GM23338 (cell line): ENCODE measurements around the gene C16orf90. TPM values are rescaled to one million over a fixed set of nuclear protein-coding genes. Genes with fewer than 3 reads are reported as not detected.
A peak's percentile ranks its signal among the peaks of the same experiment; 100 is the strongest.

ENCODE experiments used
- ATAC-seq: fragments of 200-7000 bp; cut with Tn5 transposase; 3 replicates; pipeline ENCODE4 v1.9.1; 2020
- DNase-seq: peaks from one replicate; pipeline ENCODE4 v3.0.0-alpha.2; 2015; ENCODE audit warnings: low spot score
- H2AFZ ChIP-seq: fragments of 200-600 bp; sonication (generic); 2 replicates; pipeline ENCODE4 v1.8.0; 2016; ENCODE audit warnings: antibody characterized with exemption, mild to moderate bottlenecking, moderate library complexity
- H3F3A ChIP-seq: fragments of 200-600 bp; sonication (generic); replicated peaks from 2 replicates; pipeline ENCODE4 v1.8.0; 2017; ENCODE audit warnings: antibody characterized with exemption, mixed run types, low read depth
- H3K27ac ChIP-seq: fragments of 200-600 bp; sonication (generic); 2 replicates; pipeline ENCODE4 v1.6.1; 2016; ENCODE audit warnings: low read depth
- H3K27me3 ChIP-seq: fragments of 200-600 bp; sonication (generic); 2 replicates; pipeline ENCODE4 v1.8.0; 2016; ENCODE audit warnings: mild to moderate bottlenecking, mixed run types, moderate library complexity; ENCODE audit not compliant: insufficient read depth
- H3K36me3 ChIP-seq: fragments of 200-600 bp; sonication (generic); 2 replicates; pipeline ENCODE4 v1.8.0; 2016; ENCODE audit warnings: mild to moderate bottlenecking; ENCODE audit not compliant: insufficient read depth
- H3K4me1 ChIP-seq: fragments of 200-600 bp; sonication (generic); 2 replicates; pipeline ENCODE4 v1.8.0; 2016; ENCODE audit warnings: mild to moderate bottlenecking, moderate library complexity; ENCODE audit not compliant: insufficient read depth
- H3K4me2 ChIP-seq: fragments of 200-600 bp; sonication (generic); 2 replicates; pipeline ENCODE4 v1.7.1; 2017; ENCODE audit warnings: mixed run types
- H3K4me3 ChIP-seq: fragments of 200-600 bp; sonication (generic); 2 replicates; pipeline ENCODE4 v1.6.1; 2016; ENCODE audit warnings: mixed run types
- H3K79me2 ChIP-seq: fragments of 200-600 bp; sonication (generic); replicated peaks from 2 replicates; pipeline ENCODE4 v1.8.0; 2017; ENCODE audit warnings: mild to moderate bottlenecking; ENCODE audit not compliant: insufficient read depth
- H3K9me2 ChIP-seq: fragments of 200-600 bp; sonication (generic); 2 replicates; pipeline ENCODE4 v1.8.0; 2017; ENCODE audit not compliant: insufficient read depth
- H4K20me1 ChIP-seq: fragments of 200-600 bp; sonication (generic); replicated peaks from 2 replicates; pipeline ENCODE4 v1.8.0; 2017; ENCODE audit warnings: mild to moderate bottlenecking; ENCODE audit not compliant: insufficient read depth
- H3K27ac Mint-ChIP-seq: 2 replicates; pipeline ENCODE4 v1.8.0; 2020; ENCODE audit warnings: inconsistent platforms, mild to moderate bottlenecking, moderate library complexity, mixed read lengths
- H3K27me3 Mint-ChIP-seq: 3 replicates; pipeline ENCODE4 v1.8.0; 2022; ENCODE audit warnings: low read depth, mild to moderate bottlenecking, moderate library complexity, mixed read lengths, inconsistent platforms; ENCODE audit not compliant: insufficient read depth, poor library complexity
- H3K36me3 Mint-ChIP-seq: 3 replicates; pipeline ENCODE4 v1.8.0; 2021; ENCODE audit warnings: low read depth, mild to moderate bottlenecking, inconsistent platforms, moderate library complexity, mixed read lengths
- H3K4me1 Mint-ChIP-seq: 3 replicates; pipeline ENCODE4 v1.8.0; 2020; ENCODE audit warnings: mild to moderate bottlenecking, inconsistent platforms, mixed read lengths
- H3K4me3 Mint-ChIP-seq: 3 replicates; pipeline ENCODE4 v1.8.0; 2021; ENCODE audit warnings: moderate library complexity, mild to moderate bottlenecking, inconsistent platforms, mixed read lengths
- H3K9me3 Mint-ChIP-seq: 3 replicates; pipeline ENCODE4 v1.8.0; 2020; ENCODE audit warnings: moderate library complexity, mild to moderate bottlenecking, inconsistent platforms, mixed read lengths
- CREB1 ChIP-seq: fragments of 250-450 bp; sonication (Bioruptor Pico); IDR thresholded peaks from 2 replicates; pipeline ENCODE4 v1.5.0; 2020; ENCODE audit warnings: low read depth, mild to moderate bottlenecking, moderate library complexity
- ETS1 ChIP-seq: IDR thresholded peaks from 2 replicates; pipeline ENCODE4 v1.6.1; 2016; ENCODE audit warnings: antibody characterized with exemption
- EZH2 ChIP-seq: fragments of 200-600 bp; sonication (generic); IDR thresholded peaks from one replicate; pipeline ENCODE4 v1.8.0; 2017; ENCODE audit warnings: antibody characterized with exemption, mild to moderate bottlenecking, low read depth; ENCODE audit not compliant: unreplicated experiment
- EZH2phosphoT487 ChIP-seq: fragments of 200-600 bp; sonication (generic); IDR thresholded peaks from one replicate; pipeline ENCODE4 v1.8.1; 2018; ENCODE audit warnings: antibody characterized with exemption; ENCODE audit not compliant: unreplicated experiment
- JUNB ChIP-seq: IDR thresholded peaks from one replicate; pipeline ENCODE4 v1.6.1; 2016; ENCODE audit warnings: antibody characterized with exemption; ENCODE audit not compliant: unreplicated experiment
- NANOG ChIP-seq: IDR thresholded peaks from 2 replicates; pipeline ENCODE4 v1.6.1; 2016; ENCODE audit warnings: antibody characterized with exemption, borderline replicate concordance
- POLR2AphosphoS5 ChIP-seq: IDR thresholded peaks from 2 replicates; pipeline ENCODE4 v1.6.1; 2016; ENCODE audit warnings: antibody characterized with exemption, low read depth
- REST ChIP-seq: IDR thresholded peaks from one replicate; pipeline ENCODE4 v1.6.1; 2018; ENCODE audit warnings: antibody characterized with exemption; ENCODE audit not compliant: unreplicated experiment
- STAT1 ChIP-seq: IDR thresholded peaks from one replicate; pipeline ENCODE4 v1.6.1; 2016; ENCODE audit warnings: antibody characterized with exemption; ENCODE audit not compliant: unreplicated experiment
- ZNF114 ChIP-seq: fragments of 250-450 bp; sonication (Bioruptor Pico); IDR thresholded peaks from 2 replicates; pipeline ENCODE4 v1.5.0; 2020; ENCODE audit warnings: mild to moderate bottlenecking, moderate library complexity
- ZNF331 ChIP-seq: fragments of 250-450 bp; sonication (Bioruptor Pico); IDR thresholded peaks from 2 replicates; pipeline ENCODE4 v1.5.0; 2020; ENCODE audit warnings: low read depth, mild to moderate bottlenecking, moderate library complexity
- polyA plus RNA-seq: library from polyadenylated mRNA; unstranded; fragments of >200 nt; fragmentation: Nextera tagmentation; extraction: Ambion mirVana; gene quantifications from 2 replicates; pipeline ENCODE4 v1.2.1, GENCODE V29; 2016
- total RNA-seq: library from RNA; depleted of rRNA; stranded (reverse); fragments of >200 nt; shearing (Covaris generic); gene quantifications from 2 replicates; pipeline ENCODE4 v1.2.3, GENCODE V29; 2014
- TF ChIP-seq, protein P1 (sequence below), 2 experiments: fragments of 200-600 bp in 1 of 2; sonication (generic) in 1 of 2; conservative IDR thresholded peaks; 2 replicates each; pipeline versions ENCODE4 v1.5.1 to v1.6.1; 2016 to 2017; ENCODE audit warnings: antibody characterized with exemption in 2 of 2, low read depth in 2 of 2, mild to moderate bottlenecking in 2 of 2, moderate library complexity in 1 of 2

C16orf90 gene
- total and polyA plus RNA-seq, 2 experiments from 2014 or later = not detected

DNA sequence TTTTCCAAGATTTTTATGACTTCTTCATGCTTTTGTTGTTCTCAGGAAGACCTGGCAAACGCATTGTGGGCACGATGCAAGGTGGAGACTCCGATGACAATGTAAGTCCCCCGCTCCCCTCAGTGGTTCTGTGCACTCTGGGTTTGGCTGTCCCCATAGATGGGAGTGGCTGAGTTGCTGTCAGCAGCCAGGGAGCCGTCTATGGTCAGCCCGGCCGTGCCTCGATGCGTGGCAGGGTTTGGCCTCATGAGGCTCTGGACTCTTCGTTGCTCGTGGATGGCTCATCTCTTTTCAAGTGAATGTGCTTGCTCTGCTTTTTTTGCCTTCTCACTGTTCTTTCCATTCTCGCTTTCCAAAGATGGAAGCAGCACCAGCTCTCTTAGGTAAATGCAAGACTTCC is 37.5 kb upstream of the C16orf90 start:
- no peaks in the 10 kb centered on the region for H3K27me3 ChIP-seq
- Mint-ChIP-seq H3K36me3 (peaks cover 48% of the 10 kb centered on the region), H3K27me3 (peaks cover 5% of the 10 kb centered on the region), H3K4me1 (no peaks in the 10 kb centered on the region), H3K9me3 (peaks cover 9% of the 10 kb centered on the region), H3K4me3 (no peak overlapping the region), H3K27ac (no peak overlapping the region)
- no peak overlapping the region for H3K4me2 ChIP-seq
- no peak overlapping the region for H3K27ac ChIP-seq
- H2AFZ ChIP-seq = no peak overlapping the region
- H3F3A ChIP-seq = no peaks in the 10 kb centered on the region; the same call in 1 of the 2 replicates
- no peaks in the 10 kb centered on the region for H4K20me1 ChIP-seq
- H3K4me1 ChIP-seq = no peaks in the 10 kb centered on the region
- H3K4me3 ChIP-seq = no peak overlapping the region
- no peak for ATAC-seq
- no peak for TF ChIP-seq JUNB
- TF ChIP-seq EZH2phosphoT487 = no peak
- TF ChIP-seq CREB1 (CRISPR knock-in tag) = no peak
- no peak for TF ChIP-seq STAT1
- TF ChIP-seq, protein P1, sequence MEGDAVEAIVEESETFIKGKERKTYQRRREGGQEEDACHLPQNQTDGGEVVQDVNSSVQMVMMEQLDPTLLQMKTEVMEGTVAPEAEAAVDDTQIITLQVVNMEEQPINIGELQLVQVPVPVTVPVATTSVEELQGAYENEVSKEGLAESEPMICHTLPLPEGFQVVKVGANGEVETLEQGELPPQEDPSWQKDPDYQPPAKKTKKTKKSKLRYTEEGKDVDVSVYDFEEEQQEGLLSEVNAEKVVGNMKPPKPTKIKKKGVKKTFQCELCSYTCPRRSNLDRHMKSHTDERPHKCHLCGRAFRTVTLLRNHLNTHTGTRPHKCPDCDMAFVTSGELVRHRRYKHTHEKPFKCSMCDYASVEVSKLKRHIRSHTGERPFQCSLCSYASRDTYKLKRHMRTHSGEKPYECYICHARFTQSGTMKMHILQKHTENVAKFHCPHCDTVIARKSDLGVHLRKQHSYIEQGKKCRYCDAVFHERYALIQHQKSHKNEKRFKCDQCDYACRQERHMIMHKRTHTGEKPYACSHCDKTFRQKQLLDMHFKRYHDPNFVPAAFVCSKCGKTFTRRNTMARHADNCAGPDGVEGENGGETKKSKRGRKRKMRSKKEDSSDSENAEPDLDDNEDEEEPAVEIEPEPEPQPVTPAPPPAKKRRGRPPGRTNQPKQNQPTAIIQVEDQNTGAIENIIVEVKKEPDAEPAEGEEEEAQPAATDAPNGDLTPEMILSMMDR (conservative IDR thresholded peaks at IDR 0.05; ENCODE audit: low read depth in 2 of 2) = no peak
- peaks cover 3% of the 10 kb centered on the region; the same call in 1 of the 2 replicates for H3K9me2 ChIP-seq
- H3K79me2 ChIP-seq = no peaks in the 10 kb centered on the region
- no peaks in the 10 kb centered on the region for H3K36me3 ChIP-seq
- no peak for DNase-seq

DNA sequence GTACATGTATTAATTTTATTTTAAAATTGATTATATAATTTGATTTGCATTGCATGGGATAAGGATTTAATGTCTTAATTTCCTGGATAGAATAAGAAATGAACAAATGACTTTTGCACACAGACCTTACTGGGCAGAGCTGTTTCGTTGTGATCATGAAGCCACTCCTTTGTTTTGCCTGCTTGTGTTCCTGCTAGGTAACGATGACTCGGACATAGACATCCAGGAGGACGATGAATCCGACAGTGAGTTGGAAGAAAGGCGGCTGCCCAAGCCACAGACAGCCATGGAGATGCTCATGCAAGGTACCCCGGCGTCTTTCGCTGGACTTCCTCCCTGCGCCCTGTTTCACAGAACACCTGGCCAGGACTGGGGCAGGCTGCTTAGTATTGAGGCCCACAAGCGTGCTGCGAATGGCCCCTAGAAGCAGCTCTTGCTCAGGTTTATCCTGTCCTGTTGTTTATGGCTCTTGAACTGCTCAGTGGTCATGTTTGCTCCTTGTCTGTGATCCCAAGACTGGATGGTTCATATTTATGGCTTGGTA is 35.2 kb upstream of the C16orf90 start:
- no peaks in the 10 kb centered on the region for H3K36me3 ChIP-seq
- H3K4me1 Mint-ChIP-seq = no peaks in the 10 kb centered on the region
- H3K9me2 ChIP-seq = peaks cover 3% of the 10 kb centered on the region; the same call in 1 of the 2 replicates
- H3K4me1 ChIP-seq = no peaks in the 10 kb centered on the region
- H3K4me2 ChIP-seq = no peak overlapping the region
- H3K27ac Mint-ChIP-seq = no peak overlapping the region
- H3K79me2 ChIP-seq = no peaks in the 10 kb centered on the region
- H3K27ac ChIP-seq = 0 out of 2 replicates have a peak overlapping the region, but pooled peaks have one; percentile 14
- peaks cover 51% of the 10 kb centered on the region for H3K36me3 Mint-ChIP-seq
- no peak for DNase-seq
- no peaks in the 10 kb centered on the region; the same call in 1 of the 2 replicates for H3F3A ChIP-seq
- peaks cover 14% of the 10 kb centered on the region for H3K9me3 Mint-ChIP-seq
- no peak for ATAC-seq
- H2AFZ ChIP-seq = no peak overlapping the region
- no peaks in the 10 kb centered on the region for H3K27me3 ChIP-seq
- no peaks in the 10 kb centered on the region; the same call in 1 of the 2 replicates for H4K20me1 ChIP-seq
- no peak overlapping the region for H3K4me3 Mint-ChIP-seq
- no peak overlapping the region for H3K4me3 ChIP-seq
- H3K27me3 Mint-ChIP-seq = peaks cover 5% of the 10 kb centered on the region
- no peak for TF ChIP-seq REST
- no peak for TF ChIP-seq EZH2
- TF ChIP-seq CREB1 (CRISPR knock-in tag) = no peak
- no peak for TF ChIP-seq POLR2AphosphoS5
- TF ChIP-seq STAT1 = no peak
- no peak for TF ChIP-seq EZH2phosphoT487
- TF ChIP-seq ETS1 = no peak
- no peak for TF ChIP-seq JUNB
- TF ChIP-seq NANOG = no peak
- TF ChIP-seq, protein P1 (conservative IDR thresholded peaks at IDR 0.05; ENCODE audit: low read depth in 2 of 2) = no peak
- TF ChIP-seq ZNF114 (CRISPR knock-in tag) = no peak
- TF ChIP-seq ZNF331 (CRISPR knock-in tag) = no peak
